HepG2 (cell line): ENCODE measurements around the gene ARHGAP33. TPM values are rescaled to one million over a fixed set of nuclear protein-coding genes. Genes with fewer than 3 reads are reported as not detected.

Source experiments
- ATAC-seq: fragments of 200-7000 bp; cut with Tn5 transposase; 3 replicates; pipeline ENCODE4 v1.9.1; 2020; ENCODE audit warnings: mild to moderate bottlenecking, moderate library complexity
- BruUV-seq: library from RNA; stranded (reverse); fragments of 400-500 nt; replicated peaks from 2 replicates; lab custom pipeline; 2021; lab: Mats Ljungman, UMichigan
- CTCF ChIA-PET: fragments of 300-600 bp; formaldehyde crosslinking; extraction: SDS; loops from one replicate; lab custom pipeline; 2021; ENCODE audit warnings: low total read pairs, inconsistent platforms, low intra/inter-chr PET ratio; lab: Yijun Ruan, JAX
- POLR2A ChIA-PET: fragments of 350-600 bp; sonication (Branson Sonifier 250); formaldehyde crosslinking; loops from one replicate; lab custom pipeline; 2020; ENCODE audit warnings: antibody characterized with exemption, inconsistent platforms; lab: Yijun Ruan, JAX
- DNase-seq: peaks from one replicate; pipeline ENCODE4 v3.0.0-alpha.2; 2015; ENCODE audit warnings: low spot score
- FAIRE-seq: peaks from 3 replicates; lab custom pipeline; 2011; peaks lifted over from hg19 to GRCh38; lab: Jason Lieb, UNC
- H2AFZ ChIP-seq: one replicate; pipeline ENCODE4 v1.6.1; 2011; ENCODE audit warnings: low read length, inconsistent platforms
- H3K27ac ChIP-seq: fragments of 300-600 bp; 3 replicates; pipeline ENCODE4 v1.8.0; 2011; ENCODE audit warnings: mixed run types, mild to moderate bottlenecking, mixed read lengths, low read length, inconsistent platforms; ENCODE audit not compliant: insufficient read depth; ENCODE audit errors: extremely low read length
- H3K27me3 ChIP-seq, 2 experiments: fragments of 200-600 bp in 1 of 2; 2 replicates in 1 of 2; 3 replicates in 1 of 2; pipeline versions ENCODE4 v1.6.0 to v1.8.0; 2011; ENCODE audit warnings: low read length in 2 of 2, mild to moderate bottlenecking in 2 of 2, moderate library complexity in 2 of 2, inconsistent platforms in 1 of 2; ENCODE audit not compliant: insufficient read depth in 2 of 2, control insufficient read depth in 1 of 2
- H3K36me3 ChIP-seq, 2 experiments: fragments of 200-600 bp in 1 of 2; replicated peaks in 1 of 2; 2 replicates in 1 of 2; 3 replicates in 1 of 2; pipeline versions ENCODE4 v1.5.1 to v1.8.0; 2011; ENCODE audit warnings: low read length in 2 of 2, inconsistent platforms in 1 of 2; ENCODE audit not compliant: insufficient read depth in 2 of 2, control insufficient read depth in 1 of 2
- H3K4me1 ChIP-seq: 2 replicates; pipeline ENCODE4 v1.5.1; 2012; ENCODE audit warnings: low read length, inconsistent platforms; ENCODE audit not compliant: insufficient read depth
- H3K4me2 ChIP-seq: 2 replicates; pipeline ENCODE4 v1.6.0; 2011; ENCODE audit warnings: low read depth, low read length, inconsistent platforms
- H3K4me3 ChIP-seq, 3 experiments: fragments of 200-600 bp in 1 of 3; sonication (generic), shearing (Covaris generic) in 1 of 3; replicated peaks in 1 of 3; 2 replicates each; pipeline ENCODE4 v1.5.1; 2011 to 2016; ENCODE audit warnings: low read length in 3 of 3, inconsistent platforms in 2 of 3, low read depth in 2 of 3, mild to moderate bottlenecking in 2 of 3, control low read depth in 1 of 3, mixed read lengths in 1 of 3; ENCODE audit not compliant: insufficient read depth in 1 of 3
- H3K79me2 ChIP-seq: one replicate; pipeline ENCODE4 v1.6.1; 2011; ENCODE audit warnings: low read length, inconsistent platforms; ENCODE audit not compliant: insufficient read depth
- H3K9ac ChIP-seq: 2 replicates; pipeline ENCODE4 v1.6.0; 2011; ENCODE audit warnings: mild to moderate bottlenecking, low read depth, low read length, inconsistent platforms; ENCODE audit not compliant: insufficient read depth
- H3K9me3 ChIP-seq: 2 replicates; pipeline ENCODE4 v1.5.1; 2012; ENCODE audit warnings: mild to moderate bottlenecking, low read length
- H4K20me1 ChIP-seq: 2 replicates; pipeline ENCODE4 v1.6.0; 2011; ENCODE audit warnings: inconsistent platforms, mild to moderate bottlenecking, low read length, moderate library complexity; ENCODE audit not compliant: insufficient read depth
- AGO2 ChIP-seq: fragments of 200-400 bp; formaldehyde crosslinking; optimal IDR thresholded peaks from 2 replicates; pipeline ENCODE3; 2017; ENCODE audit warnings: mild to moderate bottlenecking, low read depth, low read length, moderate library complexity
- BCLAF1 ChIP-seq: fragments of 450-650 bp; IDR thresholded peaks from 2 replicates; pipeline ENCODE4 v1.6.1; 2017; ENCODE audit warnings: mild to moderate bottlenecking
- BRCA1 ChIP-seq: sonication (generic); formaldehyde crosslinking; IDR thresholded peaks from 2 replicates; pipeline ENCODE4 v1.4.0; 2020; ENCODE audit warnings: missing genetic modification reagents
- DPF2 ChIP-seq: sonication (generic); formaldehyde crosslinking; IDR thresholded peaks from 2 replicates; pipeline ENCODE4 v1.4.0; 2020; ENCODE audit warnings: mild to moderate bottlenecking, low read depth, missing genetic modification reagents, borderline replicate concordance
- EEA1 ChIP-seq: sonication (generic); formaldehyde crosslinking; IDR thresholded peaks from 2 replicates; pipeline ENCODE4 v1.5.1; 2020; ENCODE audit warnings: mild to moderate bottlenecking, missing genetic modification reagents, borderline replicate concordance
- FIP1L1 ChIP-seq: fragments of 200-400 bp; formaldehyde crosslinking; IDR thresholded peaks from 2 replicates; pipeline ENCODE4 v1.6.1; 2018; ENCODE audit warnings: low read depth, mild to moderate bottlenecking, low read length, moderate library complexity, borderline replicate concordance; ENCODE audit not compliant: insufficient read depth
- HNF4G ChIP-seq, 2 experiments: sonication (generic) in 1 of 2; formaldehyde crosslinking in 1 of 2; IDR thresholded peaks; 2 replicates each; pipeline versions ENCODE4 v1.4.0 to v1.6.1; 2011 to 2020; ENCODE audit warnings: borderline replicate concordance in 2 of 2, low read depth in 2 of 2, mild to moderate bottlenecking in 2 of 2, low read length in 1 of 2, missing genetic modification reagents in 1 of 2, moderate library complexity in 1 of 2
- LRRFIP1 ChIP-seq: sonication (generic); formaldehyde crosslinking; conservative IDR thresholded peaks from 2 replicates; pipeline ENCODE4 v1.4.0; 2020; ENCODE audit warnings: missing genetic modification reagents
- ZFP1 ChIP-seq: IDR thresholded peaks from 2 replicates; pipeline ENCODE4 v1.6.1; 2016
- ZNF263 ChIP-seq: sonication (generic); formaldehyde crosslinking; IDR thresholded peaks from 2 replicates; pipeline ENCODE4 v1.4.0; 2020; ENCODE audit warnings: missing genetic modification reagents
- ZNF354B ChIP-seq: sonication (generic); formaldehyde crosslinking; IDR thresholded peaks from 2 replicates; pipeline ENCODE4 v1.8.0; 2022; ENCODE audit warnings: mild to moderate bottlenecking, missing genetic modification reagents
- ZNF496 ChIP-seq: sonication (generic); formaldehyde crosslinking; IDR thresholded peaks from 2 replicates; pipeline ENCODE4 v1.8.1; 2023; ENCODE audit warnings: mild to moderate bottlenecking, moderate library complexity, missing genetic modification reagents; ENCODE audit not compliant: insufficient replicate concordance
- ZNF512B ChIP-seq: sonication (generic); formaldehyde crosslinking; IDR thresholded peaks from 2 replicates; pipeline ENCODE4 v1.5.1; 2020; ENCODE audit warnings: missing genetic modification reagents, mild to moderate bottlenecking, borderline replicate concordance
- ZNF564 ChIP-seq: sonication (generic); formaldehyde crosslinking; IDR thresholded peaks from 2 replicates; pipeline ENCODE4 v1.8.1; 2023; ENCODE audit warnings: mild to moderate bottlenecking, missing genetic modification reagents
- ZNF773 ChIP-seq: sonication (generic); formaldehyde crosslinking; IDR thresholded peaks from 2 replicates; pipeline ENCODE4 v1.4.0; 2020; ENCODE audit warnings: missing genetic modification reagents, borderline replicate concordance
- WGBS: methylation state at CpG from one replicate; pipeline ENCODE4 v1.1.6; 2017; ENCODE audit warnings: low lambda C conversion rate; 5-methylcytosine and 5-hydroxymethylcytosine counted together
- in situ Hi-C: cut with HindIII; loops from 2 replicates; pipeline ENCODE4 v1.10.0; 2017; ENCODE audit warnings: low pct_unique_long_range_greater_than_20kb; ENCODE audit not compliant: extremely low pct_ligation_motif_present
- intact Hi-C: fragments of 100-400 bp; cut with micrococcal nuclease; formaldehyde crosslinking; loops from one replicate; pipeline ENCODE4 v1.10.0; 2022; ENCODE audit not compliant: unreplicated experiment
- polyA plus RNA-seq, 8 experiments: library from polyadenylated mRNA; depleted of rRNA in 3 of 8; stranded (reverse) in 7 of 8; unstranded in 1 of 8; fragments of >200 nt; fragmentation: Illumina TruSeq in 4 of 8; extraction: Trizol in 4 of 8; gene quantifications; 2 replicates each; pipeline versions ENCODE4 v1.2.1 to v1.2.3, GENCODE V29; 2011 to 2016; ENCODE audit warnings: low read depth in 4 of 8, missing spikeins in 1 of 8, mixed read lengths in 1 of 8; ENCODE audit not compliant: insufficient read depth in 1 of 8
- total RNA-seq, 5 experiments: library from RNA; depleted of rRNA; stranded (reverse); fragments of >200 nt; fragmentation: Illumina TruSeq; extraction: Trizol; gene quantifications; 2 replicates each; pipeline ENCODE4 v1.2.3, GENCODE V29; 2016; ENCODE audit warnings: low read depth in 1 of 5

ARHGAP33 gene
- total and polyA plus RNA-seq, 2 of the 13 experiments (the other 11 are each of a cell fraction or from before 2014, with no cell fraction given) = 1.3 to 2.7 TPM

DNA sequence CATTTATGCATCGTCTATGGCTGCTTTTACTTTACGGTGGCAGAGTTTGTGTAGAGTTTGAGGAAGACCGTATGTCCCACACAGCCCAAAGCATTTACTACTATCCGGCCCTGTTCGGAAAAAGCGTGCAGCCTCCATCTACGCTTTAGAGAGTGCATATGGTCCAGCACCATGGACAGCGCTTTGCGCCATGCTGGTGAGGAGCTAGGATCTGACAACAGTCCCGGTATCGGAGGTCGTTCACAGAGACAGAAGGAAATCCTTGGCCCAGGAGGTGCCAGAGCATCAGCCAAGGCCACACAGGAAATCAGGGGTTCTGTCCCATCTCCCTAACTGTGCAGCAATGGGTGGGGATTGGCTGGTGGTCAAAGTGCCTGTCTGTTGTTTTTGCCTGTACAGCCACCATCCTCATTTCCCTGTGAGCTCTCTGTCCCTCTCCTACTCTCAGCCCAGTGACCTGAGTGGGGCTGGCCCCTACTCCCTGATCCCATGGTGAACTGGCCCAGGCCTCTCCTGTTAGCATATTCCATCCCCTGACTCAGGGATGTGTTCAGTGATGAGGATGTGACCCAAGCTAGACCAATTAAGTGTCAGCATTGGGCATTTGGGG, 53.4 kb downstream of the ARHGAP33 start:
- no peak overlapping the region for H3K4me2 ChIP-seq
- FAIRE-seq (peak; percentile 71), DNase-seq (peak; percentile 66), ATAC-seq (peak; percentile 94)
- ChIA-PET POLR2A (interaction anchor here (0.6 kb wide), 1 partner anchor 88 kb away, joined by 3 read pairs; no protein-coding TSS in a partner anchor), CTCF (no interaction called here)
- in situ Hi-C loops (no loop called here), intact Hi-C loops (loop anchor here (1.0 kb wide), 1 partner anchor 51 kb away; no protein-coding TSS in a partner anchor)
- H3K36me3 ChIP-seq = no peaks in the 10 kb centered on the region
- H3K27me3 ChIP-seq = peaks cover 0 to 25% of the 10 kb centered on the region in 2 experiments; a peak in 2 of 5 replicates
- H3K4me1 ChIP-seq = peaks cover 6% of the 10 kb centered on the region; the same call in 1 of the 2 replicates
- H3K9ac ChIP-seq = no peak overlapping the region
- no peak overlapping the region for H3K27ac ChIP-seq
- no TSS peak for BruUV-seq
- WGBS = 11% methylated on average over 6 of the region's 12 CpGs
- H3K4me3 ChIP-seq = no peak overlapping the region
- H2AFZ ChIP-seq = no peak overlapping the region
- no peaks in the 10 kb centered on the region for H3K9me3 ChIP-seq
- 0 out of 2 replicates have a peak, but pooled peaks cover 2% of the 10 kb centered on the region for H4K20me1 ChIP-seq
- no peaks in the 10 kb centered on the region for H3K79me2 ChIP-seq
- TF ChIP-seq ZNF263 (CRISPR knock-in tag) = peak; percentile 78
- peak; percentile 95; the same call in 1 of the 2 replicates for TF ChIP-seq EEA1 (CRISPR knock-in tag)
- peak; percentile 73; the same call in 1 of the 2 replicates for TF ChIP-seq ZNF773 (CRISPR knock-in tag)
- no peak for TF ChIP-seq FIP1L1
- TF ChIP-seq ZFP1 = peak; percentile 66; the same call in 1 of the 2 replicates
- TF ChIP-seq ZNF496 (CRISPR knock-in tag) = no peak
- TF ChIP-seq LRRFIP1 = peak; percentile 96
- no peak for TF ChIP-seq BCLAF1
- no peak for TF ChIP-seq HNF4G (IDR thresholded peaks at IDR 0.05; ENCODE audit: borderline replicate concordance, low read depth, low read length)
- TF ChIP-seq HNF4G (CRISPR knock-in tag; IDR thresholded peaks at IDR 0.05; ENCODE audit: borderline replicate concordance, low read depth) = peak; percentile 72; the same call in 1 of the 2 replicates
- TF ChIP-seq AGO2 = no peak
- no peak for TF ChIP-seq DPF2 (CRISPR knock-in tag)
- TF ChIP-seq ZNF512B (CRISPR knock-in tag) = no peak
- TF ChIP-seq ZNF564 (CRISPR knock-in tag) = 0 out of 2 replicates have a peak, but pooled peaks have one; percentile 45
- TF ChIP-seq ZNF354B = no peak
- peak; percentile 93 for TF ChIP-seq BRCA1 (CRISPR knock-in tag)
